HepG2 (cell line): ENCODE data around the gene IGFBP6. TPM values are rescaled to one million over a fixed set of nuclear protein-coding genes. Genes with fewer than 3 reads are reported as not detected.

Source experiments
- CBX2 ChIP-seq, 2 experiments: fragments of 200-600 bp in 1 of 2; sonication (generic); formaldehyde crosslinking in 1 of 2; IDR thresholded peaks; 2 replicates each; pipeline versions ENCODE4 v1.7.0 to v1.8.1; 2018 to 2022; ENCODE audit warnings: low read depth in 2 of 2, low read length in 1 of 2, mild to moderate bottlenecking in 1 of 2, missing genetic modification reagents in 1 of 2
- DNMT3B ChIP-seq: conservative IDR thresholded peaks from 2 replicates; pipeline ENCODE4 v1.6.1; 2016; ENCODE audit warnings: missing biosample characterization, control low read depth
- FOXA1 ChIP-seq, 2 experiments: fragments of 450-650 bp in 1 of 2; sonication (generic) in 1 of 2; formaldehyde crosslinking in 1 of 2; IDR thresholded peaks; 2 replicates each; pipeline versions ENCODE4 v1.4.0 to v1.6.1; 2016 to 2020; ENCODE audit warnings: missing genetic modification reagents in 1 of 2
- ISL2 ChIP-seq: sonication (generic); formaldehyde crosslinking; IDR thresholded peaks from 2 replicates; pipeline ENCODE4 v1.5.0; 2020; ENCODE audit warnings: missing genetic modification reagents
- KDM1A ChIP-seq: IDR thresholded peaks from 2 replicates; pipeline ENCODE4 v1.6.1; 2016; ENCODE audit warnings: missing compliant biosample characterization
- KDM5B ChIP-seq: sonication (generic); formaldehyde crosslinking; IDR thresholded peaks from 2 replicates; pipeline ENCODE4 v1.4.0; 2020; ENCODE audit warnings: missing genetic modification reagents, mild to moderate bottlenecking, borderline replicate concordance
- NFKB2 ChIP-seq: sonication (generic); formaldehyde crosslinking; IDR thresholded peaks from 2 replicates; pipeline ENCODE4 v1.4.0; 2020; ENCODE audit warnings: missing genetic modification reagents, borderline replicate concordance
- RAD21 ChIP-seq: fragments of 450-650 bp; formaldehyde crosslinking; IDR thresholded peaks from 2 replicates; pipeline ENCODE4 v1.5.0; 2020; ENCODE audit warnings: mild to moderate bottlenecking
- RFX3 ChIP-seq: IDR thresholded peaks from 2 replicates; pipeline ENCODE4 v1.6.1; 2016; ENCODE audit warnings: missing biosample characterization, missing genetic modification reagents
- TBX2 ChIP-seq: sonication (generic); formaldehyde crosslinking; IDR thresholded peaks from 2 replicates; pipeline ENCODE4 v1.5.0; 2020; ENCODE audit warnings: missing genetic modification reagents, mild to moderate bottlenecking, borderline replicate concordance
- THYN1 ChIP-seq: sonication (generic); formaldehyde crosslinking; IDR thresholded peaks from 2 replicates; pipeline ENCODE4 v1.8.1; 2023; ENCODE audit warnings: low read depth, mild to moderate bottlenecking, moderate library complexity, missing genetic modification reagents, borderline replicate concordance
- TP53 ChIP-seq: sonication (generic); formaldehyde crosslinking; conservative IDR thresholded peaks from 2 replicates; pipeline ENCODE4 v1.4.0; 2020; ENCODE audit warnings: missing genetic modification reagents
- ZBTB20 ChIP-seq: sonication (generic); formaldehyde crosslinking; IDR thresholded peaks from 2 replicates; pipeline ENCODE4 v1.8.1; 2023; ENCODE audit warnings: missing genetic modification reagents, low read depth, mild to moderate bottlenecking, borderline replicate concordance
- ZBTB38 ChIP-seq: sonication (generic); formaldehyde crosslinking; IDR thresholded peaks from 2 replicates; pipeline ENCODE4 v1.5.1; 2020; ENCODE audit warnings: mild to moderate bottlenecking, missing genetic modification reagents
- ZNF589 ChIP-seq: sonication (generic); formaldehyde crosslinking; conservative IDR thresholded peaks from 2 replicates; pipeline ENCODE4 v1.8.0; 2022; ENCODE audit warnings: mild to moderate bottlenecking, moderate library complexity, missing genetic modification reagents
- polyA plus RNA-seq, 8 experiments: library from polyadenylated mRNA; depleted of rRNA in 3 of 8; stranded (reverse) in 7 of 8; unstranded in 1 of 8; fragments of >200 nt; fragmentation: Illumina TruSeq in 4 of 8; extraction: Trizol in 4 of 8; gene quantifications; 2 replicates each; pipeline versions ENCODE4 v1.2.1 to v1.2.3, GENCODE V29; 2011 to 2016; ENCODE audit warnings: low read depth in 4 of 8, missing spikeins in 1 of 8, mixed read lengths in 1 of 8; ENCODE audit not compliant: insufficient read depth in 1 of 8
- total RNA-seq, 5 experiments: library from RNA; depleted of rRNA; stranded (reverse); fragments of >200 nt; fragmentation: Illumina TruSeq; extraction: Trizol; gene quantifications; 2 replicates each; pipeline ENCODE4 v1.2.3, GENCODE V29; 2016; ENCODE audit warnings: low read depth in 1 of 5
- TF ChIP-seq, protein P1 (sequence below): sonication (generic); formaldehyde crosslinking; IDR thresholded peaks from 2 replicates; pipeline ENCODE4 v1.4.0; 2020; ENCODE audit warnings: missing genetic modification reagents, borderline replicate concordance
- TF ChIP-seq, protein P2 (sequence below): sonication (generic); formaldehyde crosslinking; IDR thresholded peaks from 2 replicates; pipeline ENCODE4 v1.4.0; 2020; ENCODE audit warnings: missing genetic modification reagents
- TF ChIP-seq, protein P3 (sequence below): sonication (generic); formaldehyde crosslinking; IDR thresholded peaks from 2 replicates; pipeline ENCODE4 v1.5.0; 2020; ENCODE audit warnings: missing genetic modification reagents
- TF ChIP-seq, protein P4 (sequence below): sonication (generic); formaldehyde crosslinking; IDR thresholded peaks from 2 replicates; pipeline ENCODE4 v1.5.0; 2020; ENCODE audit warnings: mild to moderate bottlenecking, missing genetic modification reagents

IGFBP6 gene
- total and polyA plus RNA-seq, 2 of the 13 experiments (the other 11 are each of a cell fraction or from before 2014, with no cell fraction given), result 3.9 to 25.2 TPM

GRCh38 chr12:53061404-53062010 is 36.0 kb upstream of the IGFBP6 start (continued):
- TF ChIP-seq RFX3 (CRISPR knock-in tag) (no peak), KDM1A (CRISPR knock-in tag) (no peak), NFKB2 (no peak), ZBTB38 (CRISPR knock-in tag) (no peak), FOXA1 (IDR thresholded peaks at IDR 0.05) (peak; percentile 81), FOXA1 (CRISPR knock-in tag; IDR thresholded peaks at IDR 0.05) (peak; percentile 96), TBX2 (CRISPR knock-in tag) (peak; percentile 57; the same call in 1 of the 2 replicates), CBX2 (IDR thresholded peaks at IDR 0.05; ENCODE audit: low read depth, low read length) (no peak), CBX2 (CRISPR knock-in tag; IDR thresholded peaks at IDR 0.05; ENCODE audit: low read depth) (no peak), ZNF589 (CRISPR knock-in tag) (no peak), KDM5B (CRISPR knock-in tag) (no peak), THYN1 (CRISPR knock-in tag) (no peak), ZBTB20 (peak; percentile 49; the same call in 1 of the 2 replicates), TP53 (no peak), ISL2 (CRISPR knock-in tag) (peak; percentile 51; the same call in 1 of the 2 replicates), DNMT3B (CRISPR knock-in tag) (no peak), RAD21 (CRISPR knock-in tag) (peak; percentile 38; the same call in 1 of the 2 replicates)
- TF ChIP-seq, protein P1, sequence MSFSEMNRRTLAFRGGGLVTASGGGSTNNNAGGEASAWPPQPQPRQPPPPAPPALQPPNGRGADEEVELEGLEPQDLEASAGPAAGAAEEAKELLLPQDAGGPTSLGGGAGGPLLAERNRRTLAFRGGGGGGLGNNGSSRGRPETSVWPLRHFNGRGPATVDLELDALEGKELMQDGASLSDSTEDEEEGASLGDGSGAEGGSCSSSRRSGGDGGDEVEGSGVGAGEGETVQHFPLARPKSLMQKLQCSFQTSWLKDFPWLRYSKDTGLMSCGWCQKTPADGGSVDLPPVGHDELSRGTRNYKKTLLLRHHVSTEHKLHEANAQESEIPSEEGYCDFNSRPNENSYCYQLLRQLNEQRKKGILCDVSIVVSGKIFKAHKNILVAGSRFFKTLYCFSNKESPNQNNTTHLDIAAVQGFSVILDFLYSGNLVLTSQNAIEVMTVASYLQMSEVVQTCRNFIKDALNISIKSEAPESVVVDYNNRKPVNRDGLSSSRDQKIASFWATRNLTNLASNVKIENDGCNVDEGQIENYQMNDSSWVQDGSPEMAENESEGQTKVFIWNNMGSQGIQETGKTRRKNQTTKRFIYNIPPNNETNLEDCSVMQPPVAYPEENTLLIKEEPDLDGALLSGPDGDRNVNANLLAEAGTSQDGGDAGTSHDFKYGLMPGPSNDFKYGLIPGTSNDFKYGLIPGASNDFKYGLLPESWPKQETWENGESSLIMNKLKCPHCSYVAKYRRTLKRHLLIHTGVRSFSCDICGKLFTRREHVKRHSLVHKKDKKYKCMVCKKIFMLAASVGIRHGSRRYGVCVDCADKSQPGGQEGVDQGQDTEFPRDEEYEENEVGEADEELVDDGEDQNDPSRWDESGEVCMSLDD (CRISPR knock-in tag), result no peak
- TF ChIP-seq, protein P2, sequence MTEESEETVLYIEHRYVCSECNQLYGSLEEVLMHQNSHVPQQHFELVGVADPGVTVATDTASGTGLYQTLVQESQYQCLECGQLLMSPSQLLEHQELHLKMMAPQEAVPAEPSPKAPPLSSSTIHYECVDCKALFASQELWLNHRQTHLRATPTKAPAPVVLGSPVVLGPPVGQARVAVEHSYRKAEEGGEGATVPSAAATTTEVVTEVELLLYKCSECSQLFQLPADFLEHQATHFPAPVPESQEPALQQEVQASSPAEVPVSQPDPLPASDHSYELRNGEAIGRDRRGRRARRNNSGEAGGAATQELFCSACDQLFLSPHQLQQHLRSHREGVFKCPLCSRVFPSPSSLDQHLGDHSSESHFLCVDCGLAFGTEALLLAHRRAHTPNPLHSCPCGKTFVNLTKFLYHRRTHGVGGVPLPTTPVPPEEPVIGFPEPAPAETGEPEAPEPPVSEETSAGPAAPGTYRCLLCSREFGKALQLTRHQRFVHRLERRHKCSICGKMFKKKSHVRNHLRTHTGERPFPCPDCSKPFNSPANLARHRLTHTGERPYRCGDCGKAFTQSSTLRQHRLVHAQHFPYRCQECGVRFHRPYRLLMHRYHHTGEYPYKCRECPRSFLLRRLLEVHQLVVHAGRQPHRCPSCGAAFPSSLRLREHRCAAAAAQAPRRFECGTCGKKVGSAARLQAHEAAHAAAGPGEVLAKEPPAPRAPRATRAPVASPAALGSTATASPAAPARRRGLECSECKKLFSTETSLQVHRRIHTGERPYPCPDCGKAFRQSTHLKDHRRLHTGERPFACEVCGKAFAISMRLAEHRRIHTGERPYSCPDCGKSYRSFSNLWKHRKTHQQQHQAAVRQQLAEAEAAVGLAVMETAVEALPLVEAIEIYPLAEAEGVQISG (CRISPR knock-in tag), result peak; percentile 60
- TF ChIP-seq, protein P3, sequence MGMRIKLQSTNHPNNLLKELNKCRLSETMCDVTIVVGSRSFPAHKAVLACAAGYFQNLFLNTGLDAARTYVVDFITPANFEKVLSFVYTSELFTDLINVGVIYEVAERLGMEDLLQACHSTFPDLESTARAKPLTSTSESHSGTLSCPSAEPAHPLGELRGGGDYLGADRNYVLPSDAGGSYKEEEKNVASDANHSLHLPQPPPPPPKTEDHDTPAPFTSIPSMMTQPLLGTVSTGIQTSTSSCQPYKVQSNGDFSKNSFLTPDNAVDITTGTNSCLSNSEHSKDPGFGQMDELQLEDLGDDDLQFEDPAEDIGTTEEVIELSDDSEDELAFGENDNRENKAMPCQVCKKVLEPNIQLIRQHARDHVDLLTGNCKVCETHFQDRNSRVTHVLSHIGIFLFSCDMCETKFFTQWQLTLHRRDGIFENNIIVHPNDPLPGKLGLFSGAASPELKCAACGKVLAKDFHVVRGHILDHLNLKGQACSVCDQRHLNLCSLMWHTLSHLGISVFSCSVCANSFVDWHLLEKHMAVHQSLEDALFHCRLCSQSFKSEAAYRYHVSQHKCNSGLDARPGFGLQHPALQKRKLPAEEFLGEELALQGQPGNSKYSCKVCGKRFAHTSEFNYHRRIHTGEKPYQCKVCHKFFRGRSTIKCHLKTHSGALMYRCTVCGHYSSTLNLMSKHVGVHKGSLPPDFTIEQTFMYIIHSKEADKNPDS (CRISPR knock-in tag), result no peak
- TF ChIP-seq, protein P4, sequence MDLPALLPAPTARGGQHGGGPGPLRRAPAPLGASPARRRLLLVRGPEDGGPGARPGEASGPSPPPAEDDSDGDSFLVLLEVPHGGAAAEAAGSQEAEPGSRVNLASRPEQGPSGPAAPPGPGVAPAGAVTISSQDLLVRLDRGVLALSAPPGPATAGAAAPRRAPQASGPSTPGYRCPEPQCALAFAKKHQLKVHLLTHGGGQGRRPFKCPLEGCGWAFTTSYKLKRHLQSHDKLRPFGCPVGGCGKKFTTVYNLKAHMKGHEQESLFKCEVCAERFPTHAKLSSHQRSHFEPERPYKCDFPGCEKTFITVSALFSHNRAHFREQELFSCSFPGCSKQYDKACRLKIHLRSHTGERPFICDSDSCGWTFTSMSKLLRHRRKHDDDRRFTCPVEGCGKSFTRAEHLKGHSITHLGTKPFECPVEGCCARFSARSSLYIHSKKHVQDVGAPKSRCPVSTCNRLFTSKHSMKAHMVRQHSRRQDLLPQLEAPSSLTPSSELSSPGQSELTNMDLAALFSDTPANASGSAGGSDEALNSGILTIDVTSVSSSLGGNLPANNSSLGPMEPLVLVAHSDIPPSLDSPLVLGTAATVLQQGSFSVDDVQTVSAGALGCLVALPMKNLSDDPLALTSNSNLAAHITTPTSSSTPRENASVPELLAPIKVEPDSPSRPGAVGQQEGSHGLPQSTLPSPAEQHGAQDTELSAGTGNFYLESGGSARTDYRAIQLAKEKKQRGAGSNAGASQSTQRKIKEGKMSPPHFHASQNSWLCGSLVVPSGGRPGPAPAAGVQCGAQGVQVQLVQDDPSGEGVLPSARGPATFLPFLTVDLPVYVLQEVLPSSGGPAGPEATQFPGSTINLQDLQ (CRISPR knock-in tag), result no peak
